ENCODE data around the gene HOXB13.

The HOXB13 gene

GRCh38 chr17:48704361-48705248, 23.9 kb downstream of the HOXB13 start:
- FAIRE-seq: no peak

- FAIRE-seq: no peak
Measured at GRCh38 chr17:48701864-48702532, 26.6 kb downstream of the HOXB13 start.

GRCh38 chr17:48693178-48693577, 35.4 kb downstream of the HOXB13 start:
- no peak for FAIRE-seq

- FAIRE-seq: no peak
Measured at GRCh38 chr17:48692049-48692448, 36.5 kb downstream of the HOXB13 start.

- FAIRE-seq: no peak
Measured at GRCh38 chr17:48690655-48691054, 37.9 kb downstream of the HOXB13 start.

GRCh38 chr17:48681609-48682008, 46.9 kb downstream of the HOXB13 start:
- no peak for FAIRE-seq

GRCh38 chr17:48679385-48680096, 49.0 kb downstream of the HOXB13 start:
- no peak for FAIRE-seq

GRCh38 chr17:48678141-48678971, 50.2 kb downstream of the HOXB13 start:
- FAIRE-seq: peak; percentile 53

- FAIRE-seq: no peak
Measured at GRCh38 chr17:48676963-48677558, 51.5 kb downstream of the HOXB13 start.

All from G401.6 (cell line).